GM12878 (cell line): ENCODE measurements around the gene S100A12. TPM values are rescaled to one million over a fixed set of nuclear protein-coding genes. Genes with fewer than 3 reads are reported as not detected.
"Not testable (repeated sequence)": the region's sequence is repeated elsewhere in the genome, so short reads cannot be mapped to it uniquely, and the experiment has no call there.

Experiments used
- ATAC-seq: fragments of 200-7000 bp; cut with Tn5 transposase; 3 replicates; pipeline ENCODE4 v1.9.1; 2020; ENCODE audit warnings: mild to moderate bottlenecking, moderate library complexity
- BruUV-seq: library from RNA; stranded (reverse); fragments of 400-500 nt; replicated peaks from 2 replicates; lab custom pipeline; 2021; lab: Mats Ljungman, UMichigan
- CTCF ChIA-PET: fragments of 300-600 bp; sonication (Branson Sonifier 250); formaldehyde crosslinking; extraction: SDS; loops from one replicate; lab custom pipeline; 2021; ENCODE audit warnings: inconsistent platforms; lab: Yijun Ruan, JAX
- POLR2A ChIA-PET: fragments of 350-600 bp; formaldehyde crosslinking; extraction: SDS; loops from one replicate; lab custom pipeline; 2021; ENCODE audit warnings: inconsistent platforms; lab: Charles Lee
- RAD21 ChIA-PET: fragments of 300-600 bp; sonication (Branson Sonifier 250); formaldehyde crosslinking; loops from one replicate; lab custom pipeline; 2023; ENCODE audit warnings: antibody characterized with exemption; ENCODE audit not compliant: unreplicated experiment; lab: Charles Lee
- SMC1A ChIA-PET: fragments of 300-600 bp; sonication (Branson Sonifier 250); formaldehyde crosslinking; loops from one replicate; lab custom pipeline; 2023; ENCODE audit not compliant: unreplicated experiment, uncharacterized antibody; lab: Charles Lee
- DNase-seq: peaks from one replicate; pipeline ENCODE4 v3.0.0-alpha.2; 2011; ENCODE audit warnings: low read depth, low spot score
- FAIRE-seq: peaks from 3 replicates; lab custom pipeline; 2011; peaks lifted over from hg19 to GRCh38; lab: Jason Lieb, UNC
- H2AFZ ChIP-seq: 2 replicates; pipeline ENCODE4 v1.6.0; 2011; ENCODE audit warnings: low read depth, low read length, control low read depth; ENCODE audit not compliant: control insufficient read depth
- H3K27ac ChIP-seq: 2 replicates; pipeline ENCODE4 v1.5.1; 2011; ENCODE audit warnings: control low read depth; ENCODE audit not compliant: control insufficient read depth, insufficient read depth
- H3K27me3 ChIP-seq, 2 experiments: replicated peaks in 1 of 2; 2 replicates each; pipeline versions ENCODE4 v1.6.0 to v1.6.1; 2011; ENCODE audit warnings: low read length in 1 of 2; ENCODE audit not compliant: control insufficient read depth in 2 of 2, insufficient read depth in 2 of 2
- H3K36me3 ChIP-seq, 2 experiments: 2 replicates each; pipeline ENCODE4 v1.5.1; 2011; ENCODE audit warnings: low read length in 1 of 2; ENCODE audit not compliant: control insufficient read depth in 2 of 2, insufficient read depth in 2 of 2
- H3K4me1 ChIP-seq: 2 replicates; pipeline ENCODE4 v1.6.1; 2011; ENCODE audit warnings: mild to moderate bottlenecking, low read length, moderate library complexity, mixed read lengths; ENCODE audit not compliant: control insufficient read depth, insufficient read depth
- H3K4me2 ChIP-seq: 2 replicates; pipeline ENCODE4 v1.6.0; 2011; ENCODE audit warnings: control low read depth; ENCODE audit not compliant: control insufficient read depth, insufficient read depth
- H3K4me3 ChIP-seq: fragments of 200-600 bp; sonication (generic); 2 replicates; pipeline ENCODE4 v1.5.1; 2016
- H3K79me2 ChIP-seq: 2 replicates; pipeline ENCODE4 v1.6.0; 2011; ENCODE audit warnings: low read length; ENCODE audit not compliant: control insufficient read depth, insufficient read depth
- H3K9ac ChIP-seq: 2 replicates; pipeline ENCODE4 v1.8.0; 2011; ENCODE audit warnings: low read length, control low read depth, mixed read lengths; ENCODE audit not compliant: control insufficient read depth, insufficient read depth
- H3K9me3 ChIP-seq: replicated peaks from 3 replicates; pipeline ENCODE4 v1.5.1; 2011; ENCODE audit warnings: mild to moderate bottlenecking, low read length; ENCODE audit not compliant: control insufficient read depth, insufficient read depth
- H4K20me1 ChIP-seq: 2 replicates; pipeline ENCODE4 v1.6.0; 2011; ENCODE audit not compliant: control insufficient read depth, insufficient read depth
- CBX5 ChIP-seq: sonication (generic); IDR thresholded peaks from 2 replicates; pipeline ENCODE4 v1.6.1; 2016; ENCODE audit warnings: low read depth, moderate library complexity, mild to moderate bottlenecking, inconsistent platforms
- SP1 ChIP-seq: IDR thresholded peaks from one replicate; pipeline ENCODE4 v1.6.1; 2011; ENCODE audit warnings: low read depth, low read length
- WGBS: methylation state at CpG from one replicate; pipeline ENCODE4 v1.1.6; 2016; ENCODE audit warnings: low lambda C conversion rate; ENCODE audit not compliant: insufficient replicate concordance, insufficient coverage; ENCODE audit errors: missing lambda C conversion rate; 5-methylcytosine and 5-hydroxymethylcytosine counted together
- in situ Hi-C: fragments of 300-500 bp; cut with MboI; formaldehyde crosslinking; loops from 9 replicates; pipeline ENCODE4 v1.14.3; 2018; ENCODE audit warnings: mixed read lengths
- intact Hi-C: fragments of 100-400 bp; cut with micrococcal nuclease; formaldehyde crosslinking; loops from one replicate; pipeline ENCODE4 v1.14.2; 2022; ENCODE audit not compliant: unreplicated experiment
- polyA plus RNA-seq, 11 experiments: library from polyadenylated mRNA; depleted of rRNA in 4 of 11; unstranded in 6 of 11; stranded (reverse) in 5 of 11; fragments of >200 nt; fragmentation: Nextera tagmentation in 4 of 11; fragmentation: Illumina TruSeq in 1 of 11; extraction: Ambion mirVana in 4 of 11; extraction: Trizol in 1 of 11; gene quantifications; 1 replicate in 1 of 11; 2 replicates in 10 of 11; pipeline versions ENCODE4 v1.2.1 to v1.2.3, GENCODE V29; 2011 to 2016; ENCODE audit warnings: inconsistent platforms in 2 of 11, missing spikeins in 2 of 11, low read depth in 1 of 11
- total RNA-seq, 4 experiments: library from RNA; depleted of rRNA in 3 of 4; stranded (reverse); fragments of >200 nt in 3 of 4; fragmentation: Illumina TruSeq in 1 of 4; extraction: Trizol in 1 of 4; gene quantifications; 2 replicates each; pipeline versions ENCODE4 v1.2.1 to v1.2.3, GENCODE V29; 2013 to 2021
- TF ChIP-seq, protein P1 (sequence below): fragments of 450-650 bp; IDR thresholded peaks from 2 replicates; pipeline ENCODE4 v1.6.1; 2016; ENCODE audit warnings: mild to moderate bottlenecking, moderate library complexity, borderline replicate concordance
- TF ChIP-seq, protein P2 (sequence below): fragments of 450-650 bp; IDR thresholded peaks from 2 replicates; pipeline ENCODE4 v1.6.1; 2018; ENCODE audit warnings: mild to moderate bottlenecking, low read depth, moderate library complexity; ENCODE audit not compliant: partially characterized antibody
- TF ChIP-seq, protein P3 (sequence below): IDR thresholded peaks from 2 replicates; pipeline ENCODE4 v1.6.1; 2011; ENCODE audit warnings: borderline replicate concordance, low read depth, mild to moderate bottlenecking, moderate library complexity, mixed read lengths, low read length; ENCODE audit not compliant: insufficient read depth; ENCODE audit errors: extremely low read length

S100A12 gene
- total and polyA plus RNA-seq, 10 of the 15 experiments (the other 5 are each of a cell fraction or from before 2014, with no cell fraction given), result not detected

- POLR2A ChIA-PET, result interaction anchor here (0.5 to 2.6 kb wide), 3 partner anchors 10 to 114 kb away, joined by 3 to 10 read pairs (median 8); no protein-coding TSS in a partner anchor
- BruUV-seq, H3K27me3 ChIP-seq, H3K4me2 ChIP-seq, H3K36me3 ChIP-seq, intact Hi-C loops, H3K9me3 ChIP-seq, H2AFZ ChIP-seq, H3K9ac ChIP-seq, H4K20me1 ChIP-seq, FAIRE-seq, ATAC-seq, H3K4me3 ChIP-seq, DNase-seq, in situ Hi-C loops, H3K27ac ChIP-seq: not testable (repeated sequence)
- 35% methylated on average over 14 of the region's 14 CpGs for whole genome bisulfite sequencing
- SMC1A ChIA-PET, result interaction anchor here (1.3 to 1.9 kb wide), 9 partner anchors 10 to 226 kb away, joined by 3 to 12 read pairs (median 4); partner anchors contain the start of gene S100A6
- H3K79me2 ChIP-seq, result peaks cover 14% of the 10 kb centered on the region
- CTCF ChIA-PET, result interaction anchor here (1.4 to 5.8 kb wide), 5 partner anchors 7 to 148 kb away, joined by 3 to 54 read pairs (median 5); no protein-coding TSS in a partner anchor
- RAD21 ChIA-PET, result interaction anchor here (0.7 to 2.4 kb wide), 7 partner anchors 10 to 219 kb away, joined by 3 to 12 read pairs (median 6); partner anchors contain the start of genes PGLYRP3, S100A2 and S100A9
- peaks cover 28% of the 10 kb centered on the region for H3K4me1 ChIP-seq
These were observed 28.4 kb downstream of the S100A12 start for GRCh38 chr1:153347049-153347448.

DNA sequence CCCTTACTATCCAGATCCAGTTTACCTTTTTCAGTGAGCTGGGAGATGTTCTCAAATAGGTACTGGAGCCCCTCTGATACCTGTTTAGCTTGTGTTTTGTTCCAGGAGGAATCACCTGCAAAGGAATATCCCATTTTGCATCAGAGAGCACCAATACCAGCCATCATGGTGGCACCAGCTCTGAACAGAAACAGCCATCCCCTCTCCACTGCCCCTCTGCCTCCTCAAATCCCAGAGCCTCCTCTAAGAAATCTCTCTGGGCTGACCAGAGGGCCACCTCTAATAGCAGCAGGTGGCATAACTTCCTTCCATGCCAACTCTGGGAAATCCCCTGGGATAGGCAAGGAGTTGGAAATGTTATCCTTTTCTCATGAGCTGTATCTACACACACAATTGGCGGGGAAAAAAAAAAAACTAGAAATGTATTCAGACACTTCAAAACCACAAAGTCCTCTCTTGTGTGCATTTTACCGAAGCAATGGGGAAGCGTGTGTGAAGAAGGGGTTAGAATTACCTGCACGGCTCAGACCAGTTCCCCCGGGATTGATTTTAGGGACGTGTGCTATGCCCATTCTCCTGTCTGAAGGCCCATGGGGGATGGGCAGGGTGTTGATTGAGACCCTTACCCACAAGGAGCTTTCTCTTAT, 29.2 kb downstream of the S100A12 start:
- 0% methylated on average over 6 of the region's 6 CpGs for WGBS
- ATAC-seq (peak; percentile 34), DNase-seq (no peak), FAIRE-seq (no peak)
- H3K4me2 ChIP-seq, result peak overlapping the region; percentile 79
- POLR2A ChIA-PET, result interaction anchor here (0.5 to 2.6 kb wide), 8 partner anchors 9 to 1204 kb away, joined by 3 to 10 read pairs (median 4); partner anchors contain the start of gene S100A6
- H3K79me2 ChIP-seq, result peaks cover 17% of the 10 kb centered on the region
- H3K9ac ChIP-seq, result peak overlapping the region; percentile 70
- H3K4me1 ChIP-seq, result peaks cover 32% of the 10 kb centered on the region
- no TSS peak for BruUV-seq
- H3K36me3 ChIP-seq, result no peaks in the 10 kb centered on the region
- H3K9me3 ChIP-seq, result no peaks in the 10 kb centered on the region
- H3K27ac ChIP-seq, result peak overlapping the region; percentile 86
- H4K20me1 ChIP-seq, result no peaks in the 10 kb centered on the region
- SMC1A ChIA-PET, result interaction anchor here (0.7 to 1.9 kb wide), 15 partner anchors 9 to 397 kb away, joined by 3 to 12 read pairs (median 4); partner anchors contain the start of gene S100A6
- intact Hi-C loops (no loop called here), in situ Hi-C loops (no loop called here)
- RAD21 ChIA-PET, result interaction anchor here (0.7 to 2.4 kb wide), 16 partner anchors 9 to 397 kb away, joined by 3 to 16 read pairs (median 4); partner anchors contain the start of genes PGLYRP3, S100A2 and S100A9
- H3K4me3 ChIP-seq, result peak overlapping the region; percentile 5; the same call in 1 of the 2 replicates
- no peaks in the 10 kb centered on the region for H3K27me3 ChIP-seq
- H2AFZ ChIP-seq, result peak overlapping the region; percentile 21; the same call in 1 of the 2 replicates
- CTCF ChIA-PET, result interaction anchor here (0.6 to 5.8 kb wide), 15 partner anchors 7 to 1998 kb away, joined by 3 to 54 read pairs (median 4); no protein-coding TSS in a partner anchor
- TF ChIP-seq, protein P1, sequence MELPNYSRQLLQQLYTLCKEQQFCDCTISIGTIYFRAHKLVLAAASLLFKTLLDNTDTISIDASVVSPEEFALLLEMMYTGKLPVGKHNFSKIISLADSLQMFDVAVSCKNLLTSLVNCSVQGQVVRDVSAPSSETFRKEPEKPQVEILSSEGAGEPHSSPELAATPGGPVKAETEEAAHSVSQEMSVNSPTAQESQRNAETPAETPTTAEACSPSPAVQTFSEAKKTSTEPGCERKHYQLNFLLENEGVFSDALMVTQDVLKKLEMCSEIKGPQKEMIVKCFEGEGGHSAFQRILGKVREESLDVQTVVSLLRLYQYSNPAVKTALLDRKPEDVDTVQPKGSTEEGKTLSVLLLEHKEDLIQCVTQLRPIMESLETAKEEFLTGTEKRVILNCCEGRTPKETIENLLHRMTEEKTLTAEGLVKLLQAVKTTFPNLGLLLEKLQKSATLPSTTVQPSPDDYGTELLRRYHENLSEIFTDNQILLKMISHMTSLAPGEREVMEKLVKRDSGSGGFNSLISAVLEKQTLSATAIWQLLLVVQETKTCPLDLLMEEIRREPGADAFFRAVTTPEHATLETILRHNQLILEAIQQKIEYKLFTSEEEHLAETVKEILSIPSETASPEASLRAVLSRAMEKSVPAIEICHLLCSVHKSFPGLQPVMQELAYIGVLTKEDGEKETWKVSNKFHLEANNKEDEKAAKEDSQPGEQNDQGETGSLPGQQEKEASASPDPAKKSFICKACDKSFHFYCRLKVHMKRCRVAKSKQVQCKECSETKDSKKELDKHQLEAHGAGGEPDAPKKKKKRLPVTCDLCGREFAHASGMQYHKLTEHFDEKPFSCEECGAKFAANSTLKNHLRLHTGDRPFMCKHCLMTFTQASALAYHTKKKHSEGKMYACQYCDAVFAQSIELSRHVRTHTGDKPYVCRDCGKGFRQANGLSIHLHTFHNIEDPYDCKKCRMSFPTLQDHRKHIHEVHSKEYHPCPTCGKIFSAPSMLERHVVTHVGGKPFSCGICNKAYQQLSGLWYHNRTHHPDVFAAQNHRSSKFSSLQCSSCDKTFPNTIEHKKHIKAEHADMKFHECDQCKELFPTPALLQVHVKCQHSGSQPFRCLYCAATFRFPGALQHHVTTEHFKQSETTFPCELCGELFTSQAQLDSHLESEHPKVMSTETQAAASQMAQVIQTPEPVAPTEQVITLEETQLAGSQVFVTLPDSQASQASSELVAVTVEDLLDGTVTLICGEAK, result no peak
- TF ChIP-seq, protein P2, sequence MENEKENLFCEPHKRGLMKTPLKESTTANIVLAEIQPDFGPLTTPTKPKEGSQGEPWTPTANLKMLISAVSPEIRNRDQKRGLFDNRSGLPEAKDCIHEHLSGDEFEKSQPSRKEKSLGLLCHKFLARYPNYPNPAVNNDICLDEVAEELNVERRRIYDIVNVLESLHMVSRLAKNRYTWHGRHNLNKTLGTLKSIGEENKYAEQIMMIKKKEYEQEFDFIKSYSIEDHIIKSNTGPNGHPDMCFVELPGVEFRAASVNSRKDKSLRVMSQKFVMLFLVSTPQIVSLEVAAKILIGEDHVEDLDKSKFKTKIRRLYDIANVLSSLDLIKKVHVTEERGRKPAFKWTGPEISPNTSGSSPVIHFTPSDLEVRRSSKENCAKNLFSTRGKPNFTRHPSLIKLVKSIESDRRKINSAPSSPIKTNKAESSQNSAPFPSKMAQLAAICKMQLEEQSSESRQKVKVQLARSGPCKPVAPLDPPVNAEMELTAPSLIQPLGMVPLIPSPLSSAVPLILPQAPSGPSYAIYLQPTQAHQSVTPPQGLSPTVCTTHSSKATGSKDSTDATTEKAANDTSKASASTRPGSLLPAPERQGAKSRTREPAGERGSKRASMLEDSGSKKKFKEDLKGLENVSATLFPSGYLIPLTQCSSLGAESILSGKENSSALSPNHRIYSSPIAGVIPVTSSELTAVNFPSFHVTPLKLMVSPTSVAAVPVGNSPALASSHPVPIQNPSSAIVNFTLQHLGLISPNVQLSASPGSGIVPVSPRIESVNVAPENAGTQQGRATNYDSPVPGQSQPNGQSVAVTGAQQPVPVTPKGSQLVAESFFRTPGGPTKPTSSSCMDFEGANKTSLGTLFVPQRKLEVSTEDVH, result no peak
- TF ChIP-seq SP1, result no peak
- TF ChIP-seq, protein P3, sequence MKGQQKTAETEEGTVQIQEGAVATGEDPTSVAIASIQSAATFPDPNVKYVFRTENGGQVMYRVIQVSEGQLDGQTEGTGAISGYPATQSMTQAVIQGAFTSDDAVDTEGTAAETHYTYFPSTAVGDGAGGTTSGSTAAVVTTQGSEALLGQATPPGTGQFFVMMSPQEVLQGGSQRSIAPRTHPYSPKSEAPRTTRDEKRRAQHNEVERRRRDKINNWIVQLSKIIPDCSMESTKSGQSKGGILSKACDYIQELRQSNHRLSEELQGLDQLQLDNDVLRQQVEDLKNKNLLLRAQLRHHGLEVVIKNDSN, result no peak
- TF ChIP-seq CBX5, result no peak
